IPS-18c (cell line): Measurements from ENCODE around the gene GNG7.

Source experiments
- H3K4me3 ChIP-seq: 2 replicates; pipeline ENCODE4 v1.7.0; 2013; ENCODE audit warnings: low read depth, mild to moderate bottlenecking, low read length, moderate library complexity; ENCODE audit not compliant: insufficient read depth
- H3K9me3 ChIP-seq: one replicate; pipeline ENCODE4 v1.6.1; 2013; ENCODE audit warnings: mild to moderate bottlenecking, low read length, moderate library complexity; ENCODE audit not compliant: control insufficient read depth, insufficient read depth

Gene GNG7

GRCh38 chr19:2461751-2462634 lies 240.5 kb downstream of the GNG7 start:
- Histone ChIP-seq H3K9me3 (no peaks in the 10 kb centered on the region), H3K4me3 (peak overlapping the region; percentile 59)
